Measurements from ENCODE around the gene SUCLG1.

SUCLG1 gene

DNA sequence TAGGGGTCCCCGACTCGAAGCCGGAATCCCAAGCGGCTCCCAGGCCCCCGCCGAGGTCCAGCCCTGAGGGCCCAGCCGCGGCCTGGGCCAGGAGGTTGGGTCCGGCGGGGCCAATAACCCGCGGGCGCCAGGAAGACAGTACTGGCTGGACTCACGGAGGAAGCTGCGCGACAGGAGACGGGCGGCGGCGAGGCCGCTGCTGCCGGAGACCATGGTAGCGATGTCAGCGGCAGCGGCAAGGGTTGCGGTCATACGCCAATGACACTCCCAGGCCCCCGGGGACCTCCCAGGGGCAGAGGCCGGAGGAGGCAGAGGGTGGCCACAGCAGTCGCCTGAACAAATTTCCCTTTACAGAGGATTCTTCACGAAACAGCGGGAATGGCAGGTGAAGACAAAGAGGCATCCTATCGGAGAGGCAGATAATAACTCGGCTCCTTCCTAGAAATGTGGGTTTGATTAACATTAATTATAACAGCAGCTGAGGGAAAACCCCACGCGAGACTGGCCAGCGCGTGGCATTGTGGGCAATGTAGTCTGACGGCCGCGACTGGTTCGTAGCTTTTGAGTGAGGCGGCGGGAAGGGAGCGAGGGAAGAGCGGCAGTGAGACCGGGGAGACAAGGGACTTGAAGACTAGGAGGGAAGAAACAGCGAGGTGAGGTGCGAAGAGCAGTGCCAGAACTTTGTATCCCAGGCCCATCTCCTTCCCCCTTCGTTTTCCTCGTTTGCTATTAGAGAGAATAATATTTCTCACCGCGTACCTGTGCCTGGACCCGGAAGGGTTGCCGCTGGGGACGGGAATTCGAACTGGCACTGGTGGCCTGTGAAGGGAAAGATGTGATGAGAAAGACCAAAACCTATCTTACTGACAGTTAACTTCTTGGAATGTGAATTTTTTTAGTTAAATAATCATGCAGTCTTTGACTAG, at the start of gene SUCLG1:
SUCLG1 (minus strand) TSS at position 263 of the 926 bp plus-strand sequence; CDS start at position 252, 11 bp downstream.
- in situ Hi-C loops (cut with HindIII; ENCODE audit: low pct_ligation_motif_present, low pct_unique_long_range_greater_than_20kb, low sequenced_read_pairs): no loop called here

DNA sequence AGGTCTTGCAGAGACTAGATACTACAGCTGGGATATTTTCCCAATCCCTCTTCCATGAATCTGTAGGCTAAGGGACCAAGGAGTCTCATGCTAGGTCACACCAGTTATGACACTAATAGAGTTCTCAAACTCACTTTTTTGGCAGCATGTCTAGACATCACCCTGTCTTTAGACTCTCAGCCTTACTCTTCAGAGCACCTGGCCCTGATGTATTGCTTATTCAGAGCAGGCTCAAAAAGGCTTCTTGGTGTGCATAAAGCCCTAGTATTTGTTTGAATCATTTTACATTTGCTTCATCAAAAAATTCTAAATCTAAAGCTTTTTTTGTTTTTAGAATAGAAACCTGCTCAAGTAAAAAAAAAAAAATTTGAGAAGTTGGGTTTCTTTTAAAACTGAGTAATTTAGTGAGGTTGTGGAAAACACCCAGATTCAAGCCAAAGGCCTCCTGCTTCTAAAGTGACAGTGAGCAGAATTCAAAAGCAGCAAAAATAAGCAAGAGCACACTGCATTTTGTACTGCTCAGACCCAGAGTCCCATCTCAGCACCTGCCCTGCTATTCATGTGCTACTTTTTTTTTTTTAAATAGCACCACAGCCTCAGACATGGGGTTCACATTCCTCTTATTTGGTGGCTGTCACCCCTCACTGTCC, 39.2 kb upstream of the SUCLG1 start:
- DNase-seq: no peak
- in situ Hi-C loops (cut with HindIII; ENCODE audit: low pct_ligation_motif_present, low pct_unique_long_range_greater_than_20kb, low sequenced_read_pairs): no loop called here

More for the DNA sequence above, at the start of gene SUCLG1:
- DNase-seq: peak; percentile 85

DNA sequence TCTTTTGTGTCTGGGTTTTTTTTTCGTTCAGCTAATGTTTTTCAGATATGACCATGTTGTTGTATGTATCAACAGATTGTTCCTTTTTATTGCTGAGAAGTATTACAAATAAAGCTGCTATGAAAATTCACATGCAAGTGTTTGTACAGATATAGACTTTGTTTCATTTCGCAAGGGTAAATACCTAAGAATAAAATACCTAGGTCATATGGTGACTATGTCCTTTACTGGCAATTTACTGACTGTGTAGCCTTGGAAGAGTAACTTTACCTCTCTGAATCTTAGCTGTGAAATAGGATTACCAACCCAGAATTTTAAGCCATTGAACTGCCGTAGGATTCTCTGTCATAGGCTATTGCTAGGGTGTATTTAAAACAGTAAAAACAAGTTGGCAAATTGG, 38.2 kb upstream of the SUCLG1 start:
- in situ Hi-C loops (cut with HindIII; ENCODE audit: low pct_ligation_motif_present, low pct_unique_long_range_greater_than_20kb, low sequenced_read_pairs): no loop called here
- no peak for DNase-seq

DNA sequence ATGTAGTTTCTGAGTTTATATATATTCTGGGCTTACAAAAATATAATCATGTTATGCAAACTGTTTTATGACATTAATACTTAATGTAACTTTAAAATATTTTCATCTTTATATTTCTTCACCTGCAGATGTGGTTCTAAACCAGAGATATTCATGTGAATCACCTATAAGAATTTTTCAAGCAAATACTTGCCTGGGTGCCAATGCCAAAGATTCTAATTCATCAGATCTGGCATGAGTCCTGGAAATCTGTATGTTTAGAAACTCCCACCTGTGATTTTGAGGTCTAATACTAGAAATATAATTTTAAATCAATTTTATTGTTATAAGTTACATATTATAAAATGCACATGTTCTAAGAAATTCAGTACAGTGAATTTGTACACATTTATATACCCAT, 37.3 kb upstream of the SUCLG1 start:
- DNase-seq: no peak
- in situ Hi-C loops (cut with HindIII; ENCODE audit: low pct_ligation_motif_present, low pct_unique_long_range_greater_than_20kb, low sequenced_read_pairs): no loop called here

DNA sequence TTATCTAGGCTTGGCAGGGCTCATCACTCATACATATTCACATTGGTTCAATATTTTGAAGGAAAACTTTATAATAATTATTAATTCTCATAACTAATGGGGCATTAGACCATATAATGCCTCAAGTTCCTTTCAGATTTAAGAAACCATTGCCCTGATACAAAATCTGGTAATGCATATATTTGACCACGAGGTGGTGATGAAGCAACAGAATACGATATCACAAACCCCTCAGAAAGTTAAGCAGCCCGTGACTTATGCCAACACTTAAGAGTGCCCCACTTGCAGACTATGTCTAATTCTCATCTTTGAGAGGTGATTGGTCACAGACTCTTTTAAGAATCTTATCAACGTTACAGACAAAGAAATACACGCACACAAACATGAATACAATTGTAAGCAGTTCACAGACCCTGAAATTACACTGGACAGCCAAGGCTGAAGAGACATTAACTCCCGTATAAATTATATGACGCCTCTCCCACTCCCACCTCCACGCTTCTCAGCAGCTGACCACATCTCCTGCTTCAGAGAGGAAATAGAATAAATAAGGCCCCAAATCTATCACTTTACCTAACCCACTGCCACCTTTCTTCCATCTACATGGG, 36.6 kb upstream of the SUCLG1 start:
- DNase-seq: peak; percentile 80
- in situ Hi-C loops (cut with HindIII; ENCODE audit: low pct_ligation_motif_present, low pct_unique_long_range_greater_than_20kb, low sequenced_read_pairs): no loop called here

DNA sequence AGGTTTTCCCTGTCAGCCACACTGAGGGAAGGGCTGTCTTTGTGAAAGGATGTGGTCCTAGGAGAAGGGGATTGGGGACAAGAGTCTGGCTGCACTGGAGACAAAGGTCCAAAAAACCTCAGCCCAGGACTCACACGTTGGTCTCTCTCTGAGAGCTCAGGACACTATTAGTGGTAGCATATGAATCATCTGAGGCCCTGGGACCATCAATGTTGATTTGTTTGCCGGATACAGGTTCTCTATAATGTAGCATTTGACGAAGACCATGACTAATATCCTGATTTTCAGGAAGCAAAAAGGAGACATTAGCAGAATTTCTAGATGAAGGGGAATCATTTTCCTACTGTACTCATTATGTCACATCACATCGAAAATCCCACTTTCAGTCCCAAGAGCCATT, 35.0 kb upstream of the SUCLG1 start:
- DNase-seq: no peak
- in situ Hi-C loops (cut with HindIII; ENCODE audit: low pct_ligation_motif_present, low pct_unique_long_range_greater_than_20kb, low sequenced_read_pairs): no loop called here

DNA sequence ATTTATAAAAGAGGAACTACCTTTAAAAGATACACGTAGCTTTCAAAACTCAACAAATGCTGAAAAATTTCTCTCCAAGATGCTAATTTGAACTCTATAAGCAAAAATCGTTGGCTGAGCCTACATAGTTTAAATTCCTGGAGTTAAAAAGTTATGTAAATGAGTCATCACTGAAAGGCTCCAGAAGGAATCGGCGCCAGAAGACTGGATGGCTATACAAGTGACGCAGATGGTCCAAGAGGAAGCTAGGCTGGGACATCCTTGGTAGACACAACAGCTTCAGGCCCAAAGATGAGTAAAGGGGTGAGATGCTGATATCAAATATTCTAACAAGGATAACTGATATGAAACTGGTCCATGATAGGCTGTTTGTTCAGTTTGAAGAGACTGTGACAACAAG, 34.4 kb upstream of the SUCLG1 start:
- DNase-seq: peak; percentile 90

DNA sequence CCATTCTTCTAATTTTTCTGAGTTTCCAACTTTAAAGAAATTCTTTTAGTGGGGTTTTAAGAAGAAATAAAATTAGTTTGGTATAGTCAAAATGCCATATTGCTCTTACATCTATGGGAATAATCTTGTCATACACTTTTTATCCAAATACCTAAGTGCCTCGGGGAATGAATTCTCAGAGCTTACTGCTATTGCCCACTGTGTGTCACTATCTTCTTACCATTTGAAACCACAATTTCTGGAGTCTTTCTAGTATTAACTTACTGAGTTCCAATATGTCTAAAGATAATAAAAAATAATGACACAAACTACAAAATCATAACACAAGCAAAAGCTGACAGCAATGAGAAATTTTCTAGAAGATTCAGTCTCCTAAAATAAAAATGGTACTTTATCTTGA, 33.5 kb upstream of the SUCLG1 start:
- in situ Hi-C loops (cut with HindIII; ENCODE audit: low pct_ligation_motif_present, low pct_unique_long_range_greater_than_20kb, low sequenced_read_pairs): no loop called here
- peak; percentile 40 for DNase-seq

More for the DNA sequence above, 34.4 kb upstream of the SUCLG1 start:
- in situ Hi-C loops (cut with HindIII; ENCODE audit: low pct_ligation_motif_present, low pct_unique_long_range_greater_than_20kb, low sequenced_read_pairs): no loop called here

DNA sequence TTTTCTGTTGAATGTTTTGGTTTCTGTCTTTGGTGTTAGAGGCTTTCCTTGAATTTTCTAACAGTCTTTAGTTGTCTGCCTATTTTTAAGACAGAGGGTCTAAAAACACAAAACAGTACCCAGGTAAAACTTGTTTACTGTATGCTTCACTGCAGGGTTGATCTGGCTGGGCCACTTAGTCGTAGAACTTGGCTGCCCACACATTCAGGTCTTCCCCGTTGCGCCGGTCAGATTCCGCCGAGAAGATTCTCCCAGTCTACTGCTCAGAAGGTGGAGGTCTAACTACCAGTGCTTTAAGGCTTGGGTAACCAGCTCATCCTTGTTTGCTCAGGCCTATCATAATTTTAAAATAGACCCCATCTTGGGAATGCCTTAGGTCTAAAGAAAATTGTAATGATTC, 32.7 kb upstream of the SUCLG1 start:
- no peak for DNase-seq
- in situ Hi-C loops (cut with HindIII; ENCODE audit: low pct_ligation_motif_present, low pct_unique_long_range_greater_than_20kb, low sequenced_read_pairs): no loop called here

DNA sequence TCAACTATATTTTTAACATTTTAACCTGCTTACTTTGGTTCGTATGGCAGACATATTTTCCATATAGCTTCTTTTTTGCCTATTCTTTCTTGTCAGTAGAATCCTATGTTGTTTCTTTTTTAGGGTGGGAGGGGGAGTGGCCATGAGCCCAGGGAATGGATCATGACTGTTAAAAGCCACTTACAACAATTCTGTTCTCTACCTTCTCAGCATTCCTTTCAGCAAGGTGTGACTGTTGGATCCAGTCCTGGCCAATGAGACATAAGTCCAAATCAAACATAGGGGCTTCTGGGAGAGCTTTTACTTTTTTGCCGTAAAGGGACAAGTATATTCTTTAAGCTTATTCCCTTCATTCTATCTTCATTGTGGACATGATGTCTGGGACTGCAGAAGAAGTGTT, 32.2 kb upstream of the SUCLG1 start:
- in situ Hi-C loops (cut with HindIII; ENCODE audit: low pct_ligation_motif_present, low pct_unique_long_range_greater_than_20kb, low sequenced_read_pairs): no loop called here
- no peak for DNase-seq

DNA sequence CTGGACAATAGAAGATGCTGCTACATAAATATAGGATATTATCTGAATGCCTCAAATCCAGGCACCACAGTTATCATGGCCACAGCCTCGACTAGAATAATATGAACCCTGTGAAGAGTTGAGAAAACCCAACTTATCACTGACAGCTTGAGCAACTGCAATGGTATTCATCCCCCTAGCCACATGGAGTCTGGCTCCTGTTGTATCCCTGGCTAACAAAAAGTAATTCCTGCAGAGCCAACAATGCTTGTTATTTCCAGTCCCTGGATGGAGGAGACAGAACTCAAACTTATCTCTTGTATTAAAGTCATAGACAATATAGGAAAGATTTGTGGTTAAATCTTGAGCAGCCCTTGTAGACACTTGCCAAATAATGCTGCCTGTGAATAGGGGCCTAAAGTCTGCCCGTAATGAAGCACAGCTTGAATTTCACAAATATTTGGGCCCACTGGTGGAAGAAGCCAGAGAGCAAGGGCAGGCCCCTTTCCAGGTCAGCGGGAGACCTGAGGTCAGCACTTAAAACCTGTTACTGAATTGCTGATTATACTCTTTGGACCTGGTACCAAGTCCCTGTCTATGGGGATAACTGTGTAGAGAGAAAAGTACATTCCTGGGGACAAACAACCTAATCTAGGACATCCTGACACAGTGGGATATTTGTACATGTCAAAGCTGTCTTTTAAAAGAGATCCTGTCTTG, 28.4 kb upstream of the SUCLG1 start:
- in situ Hi-C loops (cut with HindIII; ENCODE audit: low pct_ligation_motif_present, low pct_unique_long_range_greater_than_20kb, low sequenced_read_pairs): no loop called here
- no peak for DNase-seq

DNA sequence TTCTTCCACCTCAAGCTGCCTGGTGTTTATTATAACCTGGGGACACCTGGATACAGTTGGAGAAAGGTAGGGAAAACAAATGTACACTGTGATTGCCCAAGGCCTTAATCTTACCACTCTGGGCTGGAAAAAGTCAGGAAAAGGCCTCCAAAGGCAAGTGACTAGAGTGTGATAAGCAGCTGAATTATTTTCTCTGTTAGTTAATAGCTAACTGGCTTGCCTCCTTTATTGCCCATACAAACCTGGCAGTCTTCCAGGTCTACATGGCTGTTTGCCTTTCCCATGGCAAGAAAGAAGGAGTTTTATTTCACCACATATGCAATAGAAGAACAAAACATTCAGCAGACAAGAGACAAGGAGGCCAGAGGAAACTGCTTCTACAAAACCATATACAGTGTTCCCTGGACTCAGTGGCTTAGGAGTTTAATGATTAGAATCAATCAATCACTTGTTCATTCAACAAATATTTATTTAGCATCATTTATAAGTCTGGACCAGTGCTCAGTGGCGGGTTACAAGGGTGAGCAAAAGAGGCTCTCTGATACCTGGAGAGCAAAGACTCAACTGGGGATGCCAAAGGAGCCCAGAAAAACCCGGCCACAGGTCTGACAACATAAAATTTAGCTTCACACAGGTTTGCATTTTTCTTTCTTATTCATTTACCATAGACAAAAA, 27.5 kb upstream of the SUCLG1 start:
- in situ Hi-C loops (cut with HindIII; ENCODE audit: low pct_ligation_motif_present, low pct_unique_long_range_greater_than_20kb, low sequenced_read_pairs): no loop called here
- peak; percentile 80 for DNase-seq

DNA sequence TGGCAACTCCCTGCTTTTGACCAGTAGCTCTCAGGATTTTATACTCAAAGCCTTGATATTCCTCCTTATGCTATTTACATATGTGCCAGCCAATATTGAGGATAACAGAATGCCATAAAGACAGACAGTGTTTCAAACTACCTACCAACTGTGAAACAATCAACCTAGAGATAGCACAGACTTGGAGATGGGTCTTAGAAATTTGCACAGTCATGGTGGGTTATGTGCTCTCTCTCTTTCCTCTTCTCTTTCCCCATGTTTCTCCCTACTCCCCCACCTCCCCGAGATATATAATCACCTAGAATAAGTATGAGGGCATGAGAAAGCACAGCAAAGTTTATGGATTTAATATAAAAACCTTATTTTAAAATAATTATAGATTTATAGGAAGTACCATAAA, 24.2 kb upstream of the SUCLG1 start:
- no peak for DNase-seq
- in situ Hi-C loops (cut with HindIII; ENCODE audit: low pct_ligation_motif_present, low pct_unique_long_range_greater_than_20kb, low sequenced_read_pairs): no loop called here

DNA sequence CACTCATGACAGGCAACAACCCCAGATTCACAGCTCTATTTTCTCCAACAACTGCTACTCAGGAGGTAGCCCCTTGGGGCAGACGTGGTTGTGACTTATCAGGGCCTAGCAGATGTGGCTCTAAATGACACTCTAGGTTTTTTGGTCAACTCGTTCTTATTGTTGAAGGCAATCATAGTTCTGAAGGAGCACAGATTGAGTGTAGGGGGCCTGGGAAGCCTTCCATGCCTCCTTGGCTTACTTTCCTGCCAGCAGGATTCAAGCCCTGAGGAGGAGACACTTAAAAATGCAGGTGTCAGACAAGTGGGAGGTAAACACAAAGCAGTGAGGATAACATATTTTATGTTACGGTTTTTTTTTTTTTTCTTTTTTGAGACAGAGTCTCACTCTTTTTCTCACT, 23.5 kb upstream of the SUCLG1 start:
- DNase-seq: no peak
- in situ Hi-C loops (cut with HindIII; ENCODE audit: low pct_ligation_motif_present, low pct_unique_long_range_greater_than_20kb, low sequenced_read_pairs): no loop called here

DNA sequence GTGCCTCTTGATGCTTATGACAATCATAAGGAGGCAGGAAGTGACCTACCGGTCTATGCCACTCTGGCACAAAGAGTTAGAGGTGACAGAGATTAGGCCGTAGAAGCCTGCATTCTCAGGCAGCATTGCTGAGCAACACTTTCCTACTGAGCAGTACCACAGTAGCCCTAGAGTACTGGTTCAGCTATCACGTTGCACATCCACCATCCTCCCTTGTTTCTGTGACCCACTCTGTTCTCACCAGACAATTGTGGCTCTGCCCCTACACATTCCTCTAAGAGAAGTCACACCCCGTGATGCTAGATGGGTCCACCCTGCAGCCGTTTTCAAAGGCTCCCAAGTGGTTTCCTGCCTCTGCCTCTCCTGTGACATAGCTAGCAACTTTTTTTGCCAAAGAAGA, 22.6 kb upstream of the SUCLG1 start:
- no peak for DNase-seq
- in situ Hi-C loops (cut with HindIII; ENCODE audit: low pct_ligation_motif_present, low pct_unique_long_range_greater_than_20kb, low sequenced_read_pairs): no loop called here

DNA sequence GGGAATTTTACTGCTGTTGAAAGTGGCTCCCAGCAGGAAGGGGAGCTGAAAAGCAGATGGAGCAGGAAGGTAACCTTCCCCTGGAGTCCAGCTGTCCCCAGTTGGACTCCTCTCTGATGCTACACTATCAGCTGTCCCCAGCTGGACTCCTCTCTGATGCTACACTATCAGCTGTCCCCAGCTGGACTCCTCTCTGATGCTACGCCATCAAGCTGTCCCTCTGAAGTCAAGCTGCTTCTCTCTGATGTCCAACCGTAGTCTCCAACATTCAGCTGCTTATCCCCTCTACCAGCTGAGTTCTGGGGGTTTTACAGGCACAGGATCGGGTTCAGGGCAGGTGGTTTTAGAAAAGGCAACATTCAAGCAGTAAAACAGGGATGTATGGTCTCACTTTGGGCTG, 19.8 kb upstream of the SUCLG1 start:
- DNase-seq: no peak
- in situ Hi-C loops (cut with HindIII; ENCODE audit: low pct_ligation_motif_present, low pct_unique_long_range_greater_than_20kb, low sequenced_read_pairs): no loop called here

DNA sequence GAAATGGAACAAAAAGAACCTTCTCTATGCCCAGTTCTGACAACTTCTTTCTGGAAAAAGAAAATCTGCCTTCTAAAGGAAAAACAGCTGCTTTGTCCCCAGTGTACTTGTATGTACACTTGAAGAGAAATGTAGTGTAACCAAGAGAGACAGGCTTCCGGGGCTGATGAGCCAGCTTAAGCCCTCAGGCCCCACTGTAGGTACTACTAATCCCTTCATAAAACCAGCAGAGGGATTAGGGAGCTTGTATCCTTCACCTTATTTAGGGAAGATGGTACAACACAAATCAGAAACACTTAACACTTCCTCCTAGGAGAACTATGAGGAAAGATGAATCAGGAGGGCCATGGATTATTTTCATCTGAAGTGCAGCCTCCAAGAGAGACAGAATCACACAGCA, 18.8 kb upstream of the SUCLG1 start:
- in situ Hi-C loops (cut with HindIII; ENCODE audit: low pct_ligation_motif_present, low pct_unique_long_range_greater_than_20kb, low sequenced_read_pairs): no loop called here
- no peak for DNase-seq

DNA sequence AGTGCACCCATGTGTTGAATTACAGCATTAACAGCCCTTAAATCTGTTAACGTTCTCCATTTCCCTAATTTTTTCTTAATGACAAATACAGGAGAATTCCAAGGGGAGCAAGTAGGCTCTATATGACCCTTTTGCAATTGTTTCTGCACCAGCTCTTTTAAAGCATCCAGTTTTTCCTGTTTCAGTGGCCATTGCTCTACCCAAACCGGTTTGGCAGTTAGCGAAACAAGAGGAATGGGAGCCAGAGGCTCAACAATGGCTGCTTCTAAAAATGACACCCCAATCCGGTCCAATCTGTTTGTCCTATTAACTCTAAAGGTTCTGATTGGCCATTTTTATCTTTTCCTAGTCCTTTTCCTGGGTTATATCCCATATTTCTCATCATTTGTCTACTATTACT, 15.1 kb upstream of the SUCLG1 start:
- no peak for DNase-seq
- in situ Hi-C loops (cut with HindIII; ENCODE audit: low pct_ligation_motif_present, low pct_unique_long_range_greater_than_20kb, low sequenced_read_pairs): no loop called here

All from ACHN (cell line).